Stimulated activated CD8-positive, alpha-beta memory T cell treated with anti-CD3 and anti-CD28 coated beads, Interleukin-7, amount 100 ng/mL, for 4 hours (primary cell): ENCODE results near the gene IRF3.

Experiments used
- DNase-seq, 2 donors: peaks; one replicate each; pipeline ENCODE4 v3.0.0-alpha.2; 2020; ENCODE audit warnings: low read depth in 2 of 2

The IRF3 gene

DNA sequence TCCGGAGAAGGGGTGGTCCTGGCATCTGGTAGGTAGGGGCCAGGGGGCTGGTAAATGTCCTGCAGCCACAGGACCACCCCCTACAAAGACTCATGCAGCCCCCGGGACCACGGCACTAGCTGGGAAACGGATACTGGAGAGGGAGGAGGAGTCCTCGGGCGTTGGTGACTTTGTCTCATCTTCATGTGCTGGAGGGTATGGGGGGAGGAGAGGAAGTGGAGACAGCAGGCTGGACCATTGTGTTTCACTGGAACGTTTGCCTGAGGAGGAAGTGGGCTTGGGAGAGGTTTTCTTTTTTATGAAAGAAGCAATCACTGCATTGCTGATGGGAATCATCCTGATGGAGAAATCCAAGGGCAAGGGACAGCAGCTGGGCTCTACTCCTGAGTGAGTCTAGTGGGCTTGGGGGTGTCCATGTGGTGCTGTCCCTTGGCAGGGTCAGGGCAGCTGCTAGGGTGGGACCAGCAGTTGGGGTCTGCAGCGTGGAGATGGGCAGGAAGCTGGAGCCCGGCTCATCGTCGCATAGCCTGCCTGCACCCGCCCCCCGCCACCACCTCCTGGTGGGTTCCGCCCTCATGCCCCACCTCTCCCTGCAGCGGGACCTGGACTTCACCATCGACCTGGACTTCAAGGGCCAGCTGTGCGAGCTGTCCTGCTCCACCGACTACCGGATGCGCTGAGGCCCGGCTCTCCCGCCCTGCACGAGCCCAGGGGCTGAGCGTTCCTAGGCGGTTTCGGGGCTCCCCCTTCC, 22.1 kb upstream of the IRF3 start:
- DNase-seq = no peak

DNA sequence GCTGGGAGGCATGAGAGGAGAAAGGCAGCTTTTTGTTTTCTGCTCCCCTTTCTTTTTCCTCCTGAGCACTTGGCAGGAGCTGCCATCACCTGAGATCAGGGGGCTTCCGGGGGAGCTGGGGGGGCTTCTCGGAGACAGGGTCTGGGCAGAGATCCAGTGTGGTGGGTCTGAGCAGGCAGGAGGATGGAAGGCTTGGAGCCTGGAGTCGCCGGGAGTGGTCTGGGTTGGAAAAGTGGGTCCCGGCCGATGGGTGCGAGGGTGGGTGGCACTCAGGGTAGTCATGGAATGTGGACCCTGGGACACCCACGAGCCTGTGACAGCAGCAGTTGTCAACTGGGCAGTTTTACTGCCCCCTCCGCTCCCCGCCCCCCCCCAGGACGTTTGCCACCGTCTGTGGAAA, 21.5 kb upstream of the IRF3 start:
- no peak for DNase-seq

DNA sequence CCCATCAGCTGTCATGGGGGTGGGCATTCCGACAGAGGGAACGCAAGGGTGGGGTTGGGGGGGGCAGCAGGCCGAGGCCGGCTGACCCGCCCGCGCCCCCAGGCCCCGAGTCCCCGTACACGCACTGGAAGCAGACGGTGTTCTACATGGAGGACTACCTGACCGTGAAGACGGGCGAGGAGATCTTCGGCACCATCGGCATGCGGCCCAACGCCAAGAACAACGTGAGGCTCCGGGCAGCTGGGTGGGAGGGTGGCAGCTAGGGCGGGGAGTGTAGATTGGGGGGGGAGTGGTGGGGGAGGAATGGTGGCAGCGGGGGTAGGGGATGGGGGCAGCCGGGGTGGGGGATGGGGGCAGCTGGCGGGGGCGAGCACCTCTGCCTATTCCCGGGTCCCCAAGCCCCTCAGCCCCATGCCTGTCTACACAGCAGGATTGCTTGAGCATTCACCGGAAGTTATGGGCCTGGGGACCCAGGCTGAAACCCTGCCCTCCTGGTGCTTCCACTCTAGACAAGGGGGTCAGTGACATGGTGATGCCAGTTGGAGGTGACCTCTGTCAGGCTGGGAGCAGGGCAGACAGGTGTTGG, 20.9 kb upstream of the IRF3 start:
- DNase-seq = no peak

DNA sequence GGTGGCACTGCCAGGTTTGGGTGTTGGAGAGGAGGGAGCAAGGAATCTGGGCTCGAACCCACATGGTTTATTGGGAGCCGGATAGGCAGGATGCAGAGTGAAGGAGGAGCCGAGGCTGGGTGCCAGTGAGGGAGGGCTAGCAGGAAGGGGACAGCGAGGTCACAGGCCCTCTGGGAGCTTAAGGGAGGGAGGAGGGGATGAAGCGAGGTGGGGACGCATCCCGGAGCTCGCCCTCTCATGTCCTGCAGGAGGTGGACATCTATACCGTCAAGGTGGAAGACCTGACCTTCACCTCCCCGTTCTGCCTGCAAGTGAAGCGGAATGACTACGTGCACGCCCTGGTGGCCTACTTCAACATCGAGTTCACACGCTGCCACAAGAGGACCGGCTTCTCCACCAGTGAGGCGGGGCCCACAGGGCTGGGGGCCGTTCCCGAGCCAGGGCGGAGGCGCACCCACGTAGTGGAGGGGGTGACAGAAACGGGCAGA, 20.2 kb upstream of the IRF3 start:
- DNase-seq = no peak

DNA sequence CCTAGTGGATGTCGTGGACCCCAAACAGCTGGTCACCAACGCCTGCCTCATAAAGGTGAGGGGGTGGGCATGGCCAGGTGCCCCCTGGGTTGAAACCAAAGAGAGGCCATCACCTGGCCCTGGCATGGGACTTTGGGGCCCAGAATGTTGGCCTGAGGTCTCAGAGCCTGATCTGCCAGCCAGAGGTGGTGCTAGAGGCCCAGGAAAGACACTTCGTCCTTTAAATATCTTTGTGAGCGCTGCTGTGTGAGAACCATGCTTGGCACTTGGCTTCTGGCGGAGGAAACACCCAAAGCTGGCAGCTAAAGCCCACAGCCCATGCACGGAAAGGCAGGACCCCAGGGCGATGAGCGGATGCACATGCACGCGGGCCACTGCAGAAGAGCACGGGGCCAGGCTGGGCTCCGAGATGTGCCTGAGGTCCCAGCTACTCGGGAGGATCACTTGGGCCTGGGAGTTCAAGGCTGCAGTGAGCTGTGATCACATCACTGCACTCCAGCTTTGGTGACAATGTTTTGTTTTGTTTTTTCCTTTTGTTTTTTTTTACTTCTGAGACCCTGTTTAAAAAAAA, 19.4 kb upstream of the IRF3 start:
- no peak for DNase-seq

DNA sequence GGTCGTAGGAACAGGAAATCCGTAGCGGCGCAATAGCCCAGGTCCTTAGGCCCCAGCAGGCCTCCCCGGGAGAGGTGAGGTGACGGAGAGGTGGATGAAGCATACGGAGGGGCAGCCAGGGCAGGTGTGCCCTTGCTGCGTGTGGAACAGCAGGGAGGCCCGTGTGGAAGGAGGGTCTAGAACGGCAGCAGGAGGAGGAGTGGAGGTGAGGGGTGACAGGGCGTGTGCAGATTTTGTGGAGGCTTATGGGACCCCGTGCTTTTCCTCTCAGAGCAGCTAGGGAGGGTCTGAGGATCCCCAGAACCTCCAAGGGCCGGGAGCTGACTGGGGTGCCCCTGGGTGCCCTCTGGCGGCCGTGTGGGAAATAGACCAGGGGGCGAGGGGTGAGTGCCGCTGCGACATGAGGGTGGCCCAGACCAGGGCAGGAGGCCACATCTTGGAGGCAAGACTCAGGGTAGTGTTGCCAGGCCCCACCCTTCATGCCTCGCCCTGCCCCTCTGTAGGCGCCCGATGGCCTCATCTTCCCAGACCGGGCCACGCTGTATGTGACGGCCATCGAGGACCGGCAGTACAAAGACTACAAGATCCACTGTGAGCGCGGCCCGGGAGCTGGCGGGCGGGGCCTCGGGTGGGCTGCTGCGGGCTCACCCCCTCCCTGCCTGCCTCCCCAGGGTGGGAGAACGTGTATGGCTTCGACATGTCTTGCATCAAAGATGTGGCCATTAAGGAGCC, 18.8 kb upstream of the IRF3 start:
- DNase-seq = no peak

DNA sequence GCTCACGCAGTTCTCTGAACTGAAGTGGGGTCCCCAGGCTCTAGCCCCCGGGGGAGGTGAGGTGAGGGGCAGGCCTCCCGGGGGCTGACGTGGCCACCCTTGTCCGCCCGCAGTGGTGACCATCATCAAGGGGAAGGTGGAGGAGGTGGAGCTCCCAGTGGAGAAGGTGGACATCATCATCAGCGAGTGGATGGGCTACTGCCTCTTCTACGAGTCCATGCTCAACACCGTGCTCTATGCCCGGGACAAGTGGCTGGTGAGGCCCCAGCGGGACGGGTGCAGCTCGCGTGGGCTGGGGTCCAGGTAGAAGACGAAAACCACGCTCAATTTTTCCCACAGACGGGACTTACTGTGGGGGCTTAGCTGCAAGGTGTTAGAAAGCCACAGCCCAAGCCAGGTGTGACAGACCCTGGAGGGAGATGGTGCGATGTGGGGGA, 18.2 kb upstream of the IRF3 start:
- DNase-seq = no peak

DNA sequence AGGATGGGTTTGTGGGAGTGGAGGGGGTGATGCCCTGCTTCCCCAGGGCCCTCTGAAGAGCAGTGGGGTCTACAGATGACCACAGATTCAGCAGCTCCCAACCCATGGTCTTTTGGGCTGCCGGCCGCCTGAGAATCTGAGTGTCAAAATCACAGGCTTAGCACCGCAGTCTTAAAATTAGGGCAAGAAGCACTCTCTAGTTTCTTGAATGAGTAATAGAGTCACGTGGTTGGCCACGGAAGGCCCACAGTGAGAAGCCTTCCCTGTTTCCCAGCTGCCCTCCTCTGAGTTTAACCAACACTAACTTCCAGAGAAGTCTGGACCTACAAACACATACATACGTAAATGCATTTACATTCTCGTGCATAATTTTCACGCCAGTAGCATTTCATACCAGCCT, 16.6 kb upstream of the IRF3 start:
- no peak for DNase-seq

DNA sequence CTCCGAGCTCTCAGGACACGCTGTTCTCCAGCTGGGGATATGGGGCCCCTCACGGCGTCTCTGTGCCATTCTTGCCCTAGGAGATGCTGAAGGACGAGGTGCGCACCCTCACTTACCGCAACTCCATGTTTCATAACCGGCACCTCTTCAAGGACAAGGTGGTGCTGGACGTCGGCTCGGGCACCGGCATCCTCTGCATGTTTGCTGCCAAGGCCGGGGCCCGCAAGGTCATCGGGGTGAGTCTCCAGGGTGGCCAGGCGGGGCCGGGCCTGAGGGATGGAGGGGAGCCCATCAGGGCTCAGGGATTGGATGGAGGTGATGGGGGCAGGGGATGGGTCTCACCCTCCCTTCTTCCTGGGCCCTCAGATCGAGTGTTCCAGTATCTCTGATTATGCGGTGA, 16.2 kb upstream of the IRF3 start:
- DNase-seq = no peak

DNA sequence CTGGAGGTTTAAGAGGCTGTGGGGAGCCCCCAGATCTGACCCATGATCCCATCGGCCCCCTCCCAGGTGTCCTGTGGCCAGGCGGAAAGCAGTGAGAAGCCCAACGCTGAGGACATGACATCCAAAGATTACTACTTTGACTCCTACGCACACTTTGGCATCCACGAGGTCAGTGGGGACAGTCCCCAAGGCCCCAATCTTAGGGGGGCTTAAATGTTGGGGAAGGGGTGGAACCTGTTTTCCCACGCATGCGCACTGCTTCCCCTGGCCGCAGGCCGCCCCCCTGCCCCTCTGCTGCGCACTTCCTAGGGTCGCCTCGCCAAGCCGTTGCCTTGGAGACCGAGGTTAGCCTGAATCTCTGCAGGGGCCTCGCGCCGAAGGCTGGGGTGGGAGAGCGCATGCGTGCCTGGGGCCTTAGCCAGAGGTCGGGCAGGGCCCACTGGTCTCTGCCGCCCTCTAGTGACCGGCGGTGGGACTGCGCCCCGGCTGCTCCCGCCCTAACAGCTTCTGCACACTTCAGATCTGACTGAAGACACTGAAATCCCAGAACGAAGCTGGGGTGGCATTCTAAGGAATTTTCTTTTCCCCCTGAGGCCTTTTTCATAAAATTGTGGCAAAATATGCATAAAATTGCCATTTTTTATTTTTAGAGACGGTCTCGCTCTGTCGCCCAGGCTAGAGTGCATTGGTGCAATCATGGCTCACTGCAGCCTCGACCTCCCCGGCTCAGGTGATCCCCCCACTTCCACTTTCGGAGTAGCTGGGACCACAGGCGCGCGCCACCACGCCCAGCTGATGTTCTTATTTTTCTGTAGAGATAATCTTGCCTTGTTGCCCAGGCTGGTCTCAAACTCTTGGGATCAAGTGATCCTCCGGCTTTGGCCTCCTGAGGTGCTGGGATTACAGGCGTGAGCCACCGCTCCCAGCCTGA, 15.0 kb upstream of the IRF3 start:
- DNase-seq = peak; percentile 79 to 87

DNA sequence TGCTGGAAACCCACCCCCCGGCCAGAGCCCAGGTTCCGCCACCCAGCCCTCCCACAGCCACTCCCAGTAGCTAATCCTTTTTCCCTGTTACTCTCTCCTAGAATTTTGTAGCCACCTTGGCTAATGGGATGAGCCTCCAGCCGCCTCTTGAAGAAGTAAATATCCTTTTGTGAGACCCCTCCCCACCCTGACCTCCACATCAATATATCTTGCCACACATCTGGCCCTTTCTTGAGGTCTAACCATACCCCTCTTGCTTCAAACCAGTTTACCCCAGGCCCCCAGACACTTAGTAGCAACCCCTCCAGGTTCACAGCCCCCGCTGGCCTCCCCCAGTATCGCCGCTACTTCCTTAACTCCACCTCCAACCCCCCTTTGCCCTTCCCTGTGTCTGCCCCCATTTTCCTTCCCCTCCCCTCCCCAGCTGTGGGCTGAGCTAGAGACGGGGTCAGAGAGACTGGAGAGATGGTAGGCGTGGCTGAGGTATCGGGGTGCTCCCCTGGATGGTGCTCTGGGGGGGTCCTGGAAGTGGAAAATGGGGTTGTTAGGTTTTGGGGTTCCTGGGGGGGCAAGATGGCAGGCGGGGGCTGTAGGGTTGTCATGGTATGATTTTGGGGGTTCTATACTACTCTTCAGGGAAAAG, 14.2 kb upstream of the IRF3 start:
- DNase-seq = no peak

DNA sequence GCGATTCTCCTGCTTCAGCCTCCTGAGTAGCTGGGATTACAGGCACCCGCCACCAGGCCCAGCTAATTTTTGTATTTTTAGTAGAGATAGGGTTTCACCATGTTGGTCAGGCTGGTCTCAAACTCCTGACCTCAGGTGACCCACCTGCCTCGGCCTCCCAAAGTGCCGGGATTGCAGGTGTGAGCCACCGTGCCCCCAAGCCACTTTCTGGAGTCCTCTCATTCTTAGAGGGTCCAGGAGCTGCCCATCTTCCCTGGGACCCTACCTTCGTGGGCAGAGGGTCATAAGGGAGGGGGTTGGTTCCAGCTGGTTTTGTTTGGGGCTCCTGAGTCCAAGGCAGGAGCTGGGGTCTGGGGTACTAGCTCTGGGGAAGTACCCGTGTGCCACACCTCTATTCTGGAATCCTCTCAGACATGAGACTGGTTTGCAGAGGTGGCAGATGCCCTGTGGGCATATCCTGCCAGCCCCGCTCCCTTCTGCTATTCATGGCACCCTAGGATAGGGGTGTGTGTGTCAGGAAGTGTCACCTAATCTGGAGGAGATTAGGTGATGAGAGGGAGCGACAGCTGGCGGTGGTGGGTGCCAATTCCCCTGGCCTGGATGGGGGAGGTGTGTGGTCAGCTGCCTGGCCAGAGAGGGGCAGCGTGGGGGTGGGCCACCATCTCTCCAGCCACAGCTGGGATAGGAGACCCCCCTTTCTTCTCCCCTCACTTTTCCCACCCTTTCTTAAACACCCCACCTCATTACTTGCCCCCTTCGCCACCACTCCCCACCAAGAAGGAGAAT, 13.5 kb upstream of the IRF3 start:
- DNase-seq = no peak

DNA sequence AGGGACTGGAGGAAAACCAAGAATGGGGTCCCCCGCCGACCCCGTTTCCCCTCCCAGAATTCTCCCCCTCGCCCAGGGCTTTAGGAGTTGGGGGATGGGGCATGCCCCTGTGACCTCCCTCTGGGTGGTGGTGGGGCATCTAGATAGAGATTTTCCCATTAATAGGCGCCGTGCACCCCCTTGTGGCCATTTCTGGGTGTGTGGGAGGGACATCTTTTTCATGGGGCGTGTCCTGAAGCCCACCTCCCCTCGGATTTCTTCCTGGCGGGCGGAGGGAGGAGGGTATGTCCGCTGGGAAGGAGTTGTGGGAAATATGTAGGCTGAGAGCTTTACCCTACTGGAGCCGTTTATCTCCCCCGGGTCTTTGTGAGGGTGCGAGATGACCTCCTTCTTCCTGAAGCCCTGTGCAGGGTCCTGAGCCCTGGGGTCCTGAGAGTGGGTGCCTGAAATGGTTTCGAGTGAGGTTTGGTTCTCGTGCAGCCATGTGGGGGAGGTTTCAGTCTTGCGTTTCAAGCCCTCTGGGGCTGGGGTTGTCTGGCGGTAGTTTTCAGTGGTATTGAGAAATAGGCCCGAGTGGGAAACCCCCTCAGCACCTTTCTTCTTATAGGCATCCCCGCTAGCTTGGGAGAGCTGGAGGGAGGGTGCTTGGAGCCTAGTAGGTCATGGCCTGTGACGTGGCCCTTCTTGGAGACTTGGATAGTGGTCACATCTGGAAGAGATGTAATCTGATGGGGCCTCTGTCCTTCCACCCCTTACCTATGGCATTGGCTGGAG, 12.4 kb upstream of the IRF3 start:
- peak; percentile 65 to 74 for DNase-seq

DNA sequence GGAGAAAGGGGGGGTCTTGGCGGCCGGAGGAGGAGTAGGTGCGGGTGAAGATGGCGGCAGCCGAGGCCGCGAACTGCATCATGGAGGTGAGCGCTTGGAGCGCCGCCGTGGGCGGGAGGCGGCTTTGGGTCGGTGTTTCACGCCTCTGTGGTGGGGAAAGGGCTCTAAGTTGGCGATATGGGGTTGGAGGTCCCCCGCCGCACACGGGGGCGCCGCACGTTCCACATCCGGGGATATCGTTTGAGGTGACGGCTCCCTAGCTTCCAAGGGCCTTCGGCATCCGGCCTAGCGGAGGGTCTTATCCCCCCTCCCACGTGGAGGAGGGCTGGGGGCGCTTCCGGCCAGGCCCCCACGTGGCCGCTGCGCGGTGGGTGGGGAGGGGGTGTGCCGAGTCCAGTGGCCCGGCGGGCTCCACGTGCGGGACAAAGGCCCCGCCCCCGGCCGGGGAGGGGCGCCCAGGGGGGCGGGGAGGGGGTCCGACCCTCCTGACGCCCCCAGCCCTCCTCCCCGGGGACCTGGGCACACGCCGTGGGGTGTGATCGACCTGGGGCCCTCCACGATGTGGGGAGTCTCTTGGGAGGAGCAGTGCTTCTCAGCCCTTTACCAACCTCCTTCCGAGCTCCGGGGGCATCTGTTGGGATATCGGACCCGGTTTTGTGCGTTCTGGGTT, 11.7 kb upstream of the IRF3 start, which contains the start of gene PRMT1:
Gene PRMT1, plus strand, starts transcription at position 41 of the 670 bp plus-strand sequence. Its CDS starts 10 bp downstream, at position 51.
- peak; percentile 23 to 46 for DNase-seq

DNA sequence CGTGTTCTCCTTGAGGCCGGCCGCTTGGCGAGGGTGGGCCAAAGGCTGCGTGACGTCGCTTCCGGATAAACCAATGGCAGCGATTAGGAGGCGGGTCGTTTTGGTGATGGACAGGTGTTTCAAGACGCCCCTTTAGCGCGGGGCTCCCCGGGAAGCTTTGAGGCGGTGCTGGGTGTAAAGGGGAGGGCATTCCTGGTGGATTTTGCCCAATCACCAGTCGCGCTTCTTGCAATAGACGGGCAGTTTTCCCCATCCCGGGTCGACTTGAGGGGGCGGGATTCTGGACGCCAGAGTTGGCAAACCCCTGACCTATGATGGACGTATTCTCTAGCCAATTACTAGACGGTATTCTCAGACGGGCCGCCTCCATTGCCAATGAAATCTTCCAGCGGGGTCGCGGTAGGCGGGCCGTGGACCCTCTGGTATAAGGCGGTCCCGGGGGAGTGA, 11.2 kb upstream of the IRF3 start:
- DNase-seq = peak; percentile 95 to 99

DNA sequence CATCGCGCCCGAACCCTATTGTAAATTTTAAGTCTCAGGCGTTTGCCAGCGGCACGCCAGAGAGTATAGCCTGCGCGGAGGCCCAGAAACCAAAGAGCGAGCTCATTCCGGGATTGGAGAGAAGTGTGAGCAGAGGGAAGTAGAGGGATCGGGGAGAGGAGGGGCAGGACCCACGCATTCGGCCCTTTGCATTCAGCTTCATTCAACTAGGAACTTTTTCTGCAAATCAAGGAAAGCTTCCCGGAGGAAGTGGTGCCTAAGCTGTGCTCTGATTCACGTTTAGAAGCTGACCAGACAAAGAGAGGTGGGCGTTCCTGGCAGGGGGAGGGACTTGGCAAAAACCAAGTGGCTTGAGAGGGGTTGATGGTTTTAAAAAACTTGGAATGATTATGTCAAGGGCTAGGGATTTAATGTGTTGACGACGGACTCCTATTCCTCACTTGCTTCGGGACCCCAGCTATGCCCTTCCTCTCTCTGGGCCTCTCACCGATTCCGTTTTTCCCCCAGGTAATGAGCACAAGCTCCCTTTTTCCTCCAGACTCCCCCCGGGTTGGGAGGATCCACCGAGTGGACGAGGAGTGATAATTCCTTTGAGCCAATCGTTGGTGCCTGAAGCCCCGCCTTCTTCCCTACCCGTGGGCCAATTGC, 10.6 kb upstream of the IRF3 start:
- DNase-seq = peak in 1 of 2 donors; percentile 36

DNA sequence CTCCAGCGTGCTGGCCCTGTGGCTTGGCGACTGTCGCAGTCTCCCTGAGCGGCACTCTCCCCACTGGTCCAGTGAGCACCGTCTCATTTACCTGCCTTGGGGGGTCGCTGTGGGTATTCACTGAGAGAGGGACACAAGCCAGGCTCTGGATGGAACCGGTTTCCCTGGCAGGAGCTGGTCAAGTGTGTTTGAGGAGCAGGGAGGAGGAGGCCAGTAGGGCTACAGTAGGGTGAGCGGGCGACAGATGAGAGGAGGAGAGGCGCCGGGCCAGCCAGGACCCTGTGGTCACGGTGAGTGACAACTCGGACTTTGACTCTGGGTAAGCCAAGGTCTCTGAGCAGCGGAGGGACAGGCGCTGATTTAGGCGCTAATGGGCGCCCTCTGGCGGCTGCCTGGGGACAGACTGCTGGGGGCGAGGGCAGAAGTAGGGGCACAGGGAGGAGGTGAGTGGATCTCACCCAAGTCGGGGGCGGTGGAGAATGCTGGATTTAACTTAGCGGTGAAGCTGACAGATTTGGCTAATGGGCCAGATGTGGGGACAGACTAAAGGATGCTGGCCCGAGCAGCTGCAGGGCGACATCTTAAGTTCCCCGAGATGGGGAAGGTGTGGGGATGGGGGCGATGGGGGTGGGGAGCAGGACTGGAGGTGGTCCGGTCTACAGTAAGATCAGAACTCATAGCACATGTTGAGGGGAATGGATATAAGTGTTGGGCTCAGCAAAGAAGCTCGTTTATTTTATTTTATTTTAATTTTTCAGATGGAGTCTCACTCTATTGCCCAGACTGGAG, 6.7 kb upstream of the IRF3 start:
- DNase-seq = peak; percentile 60 to 62
